ENCODE results near the gene NEDD9. TPM values are rescaled to one million over a fixed set of nuclear protein-coding genes. Genes with fewer than 3 reads are reported as not detected.

Gene NEDD9
- total and polyA plus RNA-seq, 2 donors, result 25.7 to 49.5 TPM

- Histone ChIP-seq H3K36me3 (ENCODE audit: insufficient read depth) (no peaks in the 10 kb centered on the region), H3K27ac (ENCODE audit: low read depth) (no peak overlapping the region), H3K4me1 (ENCODE audit: insufficient read depth) (peaks cover 3% of the 10 kb centered on the region), H3K4me3 (ENCODE audit: low read depth, low read length) (no peak overlapping the region)
- WGBS, result 97% methylated on average over 1 of the region's 1 CpG
- no peak for DNase-seq (ENCODE audit: extremely low spot score)
Measured at GRCh38 chr6:11250108-11250507, 17.6 kb upstream of the NEDD9 start.

- peaks cover 3% of the 10 kb centered on the region for H3K4me1 ChIP-seq (ENCODE audit: insufficient read depth)
- no peak overlapping the region for H3K27ac ChIP-seq (ENCODE audit: low read depth)
- H3K36me3 ChIP-seq (ENCODE audit: insufficient read depth), result no peaks in the 10 kb centered on the region
- DNase-seq (ENCODE audit: extremely low spot score), result no peak
- H3K4me3 ChIP-seq (ENCODE audit: low read depth, low read length), result no peak overlapping the region
- WGBS, result over 99% methylated on average over 3 of the region's 3 CpGs
Measured at GRCh38 chr6:11248974-11249761, 16.7 kb upstream of the NEDD9 start.

- no peak for DNase-seq (ENCODE audit: extremely low spot score)
- no peaks in the 10 kb centered on the region for H3K36me3 ChIP-seq (ENCODE audit: insufficient read depth)
- H3K4me1 ChIP-seq (ENCODE audit: insufficient read depth), result peaks cover 3% of the 10 kb centered on the region
- 87% methylated on average over 6 of the region's 6 CpGs for WGBS
- no peak overlapping the region for H3K27ac ChIP-seq (ENCODE audit: low read depth)
- no peak overlapping the region for H3K4me3 ChIP-seq (ENCODE audit: low read depth, low read length)
Measured at GRCh38 chr6:11246722-11247121, 14.3 kb upstream of the NEDD9 start.

GRCh38 chr6:11245381-11246256, 13.2 kb upstream of the NEDD9 start:
- H3K4me1 ChIP-seq (ENCODE audit: insufficient read depth), result no peaks in the 10 kb centered on the region
- H3K4me3 ChIP-seq (ENCODE audit: low read depth, low read length), result no peak overlapping the region
- no peak for DNase-seq (ENCODE audit: extremely low spot score)
- 33% methylated on average over 9 of the region's 9 CpGs for WGBS
- H3K27ac ChIP-seq (ENCODE audit: low read depth), result no peak overlapping the region
- H3K36me3 ChIP-seq (ENCODE audit: insufficient read depth), result no peaks in the 10 kb centered on the region

GRCh38 chr6:11244387-11245126, 12.1 kb upstream of the NEDD9 start:
- 71% methylated on average over 2 of the region's 2 CpGs for WGBS
- Histone ChIP-seq H3K4me3 (ENCODE audit: low read depth, low read length) (no peak overlapping the region), H3K4me1 (ENCODE audit: insufficient read depth) (no peaks in the 10 kb centered on the region), H3K27ac (ENCODE audit: low read depth) (no peak overlapping the region), H3K36me3 (ENCODE audit: insufficient read depth) (no peaks in the 10 kb centered on the region)
- DNase-seq (ENCODE audit: extremely low spot score), result no peak

- no peak for DNase-seq (ENCODE audit: extremely low spot score)
- Histone ChIP-seq H3K4me1 (ENCODE audit: insufficient read depth) (no peaks in the 10 kb centered on the region), H3K36me3 (ENCODE audit: insufficient read depth) (no peaks in the 10 kb centered on the region), H3K4me3 (ENCODE audit: low read depth, low read length) (no peak overlapping the region), H3K27ac (ENCODE audit: low read depth) (no peak overlapping the region)
- WGBS, result 91% methylated on average over 1 of the region's 1 CpG
Measured at GRCh38 chr6:11243861-11244260, 11.4 kb upstream of the NEDD9 start.

- DNase-seq (ENCODE audit: extremely low spot score), result no peak
- Histone ChIP-seq H3K4me3 (ENCODE audit: low read depth, low read length) (no peak overlapping the region), H3K36me3 (ENCODE audit: insufficient read depth) (no peaks in the 10 kb centered on the region), H3K27ac (ENCODE audit: low read depth) (no peak overlapping the region), H3K4me1 (ENCODE audit: insufficient read depth) (no peaks in the 10 kb centered on the region)
Measured at GRCh38 chr6:11242711-11243110, 10.2 kb upstream of the NEDD9 start.

GRCh38 chr6:11241793-11242201, 9.3 kb upstream of the NEDD9 start:
- H3K4me3 ChIP-seq (ENCODE audit: low read depth, low read length), result no peak overlapping the region
- no peak overlapping the region for H3K27ac ChIP-seq (ENCODE audit: low read depth)
- no peak for DNase-seq (ENCODE audit: extremely low spot score)
- H3K4me1 ChIP-seq (ENCODE audit: insufficient read depth), result no peaks in the 10 kb centered on the region
- 38% methylated on average over 17 of the region's 17 CpGs for WGBS
- H3K36me3 ChIP-seq (ENCODE audit: insufficient read depth), result no peaks in the 10 kb centered on the region

- no peak overlapping the region for H3K4me3 ChIP-seq (ENCODE audit: low read depth, low read length)
- no peaks in the 10 kb centered on the region for H3K4me1 ChIP-seq (ENCODE audit: insufficient read depth)
- 89% methylated on average over 11 of the region's 11 CpGs for WGBS
- no peak for DNase-seq (ENCODE audit: extremely low spot score)
- H3K27ac ChIP-seq (ENCODE audit: low read depth), result no peak overlapping the region
- no peaks in the 10 kb centered on the region for H3K36me3 ChIP-seq (ENCODE audit: insufficient read depth)
Measured at GRCh38 chr6:11241154-11241792, 8.8 kb upstream of the NEDD9 start.

- Histone ChIP-seq H3K4me3 (ENCODE audit: low read depth, low read length) (no peak overlapping the region), H3K27ac (ENCODE audit: low read depth) (no peak overlapping the region), H3K4me1 (ENCODE audit: insufficient read depth) (no peaks in the 10 kb centered on the region), H3K36me3 (ENCODE audit: insufficient read depth) (no peaks in the 10 kb centered on the region)
- 98% methylated on average over 4 of the region's 4 CpGs for WGBS
- no peak for DNase-seq (ENCODE audit: extremely low spot score)
Measured at GRCh38 chr6:11237956-11238355, 5.5 kb upstream of the NEDD9 start.

- no peak overlapping the region for H3K27ac ChIP-seq (ENCODE audit: low read depth)
- H3K4me3 ChIP-seq (ENCODE audit: low read depth, low read length), result no peak overlapping the region
- no peaks in the 10 kb centered on the region for H3K36me3 ChIP-seq (ENCODE audit: insufficient read depth)
- no peaks in the 10 kb centered on the region for H3K4me1 ChIP-seq (ENCODE audit: insufficient read depth)
- DNase-seq (ENCODE audit: extremely low spot score), result no peak
- 93% methylated on average over 4 of the region's 4 CpGs for WGBS
Measured at GRCh38 chr6:11237428-11237827, 5.0 kb upstream of the NEDD9 start.

GRCh38 chr6:11236915-11237314, 4.4 kb upstream of the NEDD9 start:
- no peaks in the 10 kb centered on the region for H3K4me1 ChIP-seq (ENCODE audit: insufficient read depth)
- WGBS, result 81% methylated on average over 6 of the region's 6 CpGs
- H3K27ac ChIP-seq (ENCODE audit: low read depth), result no peak overlapping the region

GRCh38 chr6:11236076-11236750, 3.7 kb upstream of the NEDD9 start:
- Histone ChIP-seq H3K4me3 (ENCODE audit: low read depth, low read length) (no peak overlapping the region), H3K4me1 (ENCODE audit: insufficient read depth) (no peaks in the 10 kb centered on the region), H3K27ac (ENCODE audit: low read depth) (no peak overlapping the region), H3K36me3 (ENCODE audit: insufficient read depth) (no peaks in the 10 kb centered on the region)
- 69% methylated on average over 6 of the region's 6 CpGs for WGBS
- DNase-seq (ENCODE audit: extremely low spot score), result no peak

More at GRCh38 chr6:11236915-11237314, 4.4 kb upstream of the NEDD9 start:
- Histone ChIP-seq H3K36me3 (ENCODE audit: insufficient read depth) (no peaks in the 10 kb centered on the region), H3K4me3 (ENCODE audit: low read depth, low read length) (no peak overlapping the region)
- no peak for DNase-seq (ENCODE audit: extremely low spot score)

Data from urinary bladder (tissue), 4 donors.